Adrenal gland (tissue), 12 donors: Measurements from ENCODE around the gene JOSD1. TPM values are rescaled to one million over a fixed set of nuclear protein-coding genes. Genes with fewer than 3 reads are reported as not detected.
A peak's percentile ranks its signal among the peaks of the same experiment; 100 is the strongest.

Experiments used
- DNase-seq, 7 donors: peaks; one replicate each; pipeline ENCODE4 v3.0.0-alpha.2; 2019 to 2020
- H3K27ac ChIP-seq, 5 donors: fragments of 200-600 bp; sonication (generic) in 4 of 5; 1 replicate in 3 of 5; 2 replicates in 2 of 5; pipeline versions ENCODE4 v1.5.1 to v1.8.0; 2016 to 2020; ENCODE audit warnings: mild to moderate bottlenecking in 1 of 5
- H3K27me3 ChIP-seq: fragments of 200-600 bp; 2 replicates; pipeline ENCODE4 v1.8.0; 2021
- H3K36me3 ChIP-seq, 2 donors: fragments of 200-600 bp; replicated peaks in 1 of 2; 1 replicate in 1 of 2; 2 replicates in 1 of 2; pipeline versions ENCODE4 v1.5.1 to v1.8.0; 2018 to 2022
- H3K4me1 ChIP-seq, 2 donors: fragments of 200-600 bp; replicated peaks in 1 of 2; 1 replicate in 1 of 2; 2 replicates in 1 of 2; pipeline versions ENCODE4 v1.5.1 to v1.8.0; 2018 to 2021
- H3K4me3 ChIP-seq, 4 donors: fragments of 200-600 bp; sonication (generic) in 3 of 4; one replicate each; pipeline ENCODE4 v1.5.1; 2016 to 2018
- H3K9me3 ChIP-seq, 3 donors: fragments of 200-600 bp; sonication (generic) in 1 of 3; replicated peaks in 1 of 3; 1 replicate in 2 of 3; 2 replicates in 1 of 3; pipeline versions ENCODE4 v1.5.1 to v1.8.0; 2016 to 2021
- CTCF ChIP-seq, 6 experiments: fragments of 450-650 bp in 4 of 6; fragments of 200-600 bp in 2 of 6; sonication (generic) in 1 of 6; IDR thresholded peaks; 1 replicate in 5 of 6; 2 replicates in 1 of 6; pipeline versions ENCODE4 v1.5.1 to v1.8.0; 2016 to 2021; ENCODE audit warnings: antibody characterized with exemption in 6 of 6, mild to moderate bottlenecking in 2 of 6, moderate library complexity in 1 of 6
- POLR2A ChIP-seq, 2 donors: fragments of 450-650 bp; IDR thresholded peaks; one replicate each; pipeline ENCODE4 v1.6.1; 2017; ENCODE audit warnings: antibody characterized with exemption in 2 of 2, mild to moderate bottlenecking in 2 of 2, moderate library complexity in 1 of 2
- WGBS, 4 donors: extraction: QIAGEN DNeasy Blood & Tissue Kit in 2 of 4; methylation state at CpG; one replicate each; pipeline versions ENCODE4 v1.1.5 to v1.1.7; 2013 to 2017; 5-methylcytosine and 5-hydroxymethylcytosine counted together
- intact Hi-C, 2 donors: fragments of 100-400 bp; cut with DNase I; formaldehyde crosslinking; loops; one replicate each; pipeline versions ENCODE4 v1.14.1 to v1.15.0; 2022 to 2023
- polyA plus RNA-seq, 3 donors: library from polyadenylated mRNA; stranded (reverse); fragments of 200-250 nt in 2 of 3; fragments of 350-450 nt in 1 of 3; fragmentation: Illumina TruSeq in 1 of 3; extraction: RNeasy Lipid Tissue Mini Kit (QIAGEN cat#74804) in 1 of 3; gene quantifications; one replicate each; pipeline ENCODE4 v1.2.3, GENCODE V29; 2013 to 2014
- total RNA-seq, 9 donors: library from RNA; depleted of rRNA in 4 of 9; stranded (reverse); fragments of >200 nt in 4 of 9; fragments of 120-200 nt in 1 of 9; fragmentation: NEBNext Ultra II Directional in 1 of 9; extraction: Animal tissue kit (Norgen Biotek cat#: 25700) in 1 of 9; gene quantifications; one replicate each; pipeline versions ENCODE4 v1.1.0 to v1.2.4, GENCODE V29; 2013 to 2023
- donor health status: healthy with polysubstance abuse.
- donor health status: Bipolar disorder and iron deficiency.
- donor health status: DM: yes; HTN: yes; CAD: no.
- donor health status: DM: no; HTN: no; CAD: no.
- donor health status: DM: no; HTN: no; CAD: no.
- donor health status: DM: yes; HTN: yes; CAD: no.

The JOSD1 gene
- total and polyA plus RNA-seq, 12 donors: 14.3 to 93.4 (median 42.4) TPM

GRCh38 chr22:38728871-38729796 is 28.4 kb upstream of the JOSD1 start:
- peaks cover 13 to 29% of the 10 kb centered on the region in 2 donors for H3K4me1 ChIP-seq
- H3K9me3 ChIP-seq: no peaks in the 10 kb centered on the region
- TF ChIP-seq POLR2A (IDR thresholded peaks at IDR 0.05) (no peak), CTCF (IDR thresholded peaks at IDR 0.05) (no peak)
- H3K36me3 ChIP-seq: peaks cover 0 to 81% of the 10 kb centered on the region in 2 donors
- WGBS, 4 donors: 78 to 87% (median 83%) methylated on average over 11 to 18 of the region's 18 CpGs
- H3K27ac ChIP-seq: no peak overlapping the region
- intact Hi-C loops: no loop called here
- H3K27me3 ChIP-seq: no peaks in the 10 kb centered on the region
- DNase-seq: peak in 1 of 7 donors; percentile 18
- no peak overlapping the region for H3K4me3 ChIP-seq

GRCh38 chr22:38727530-38728451 is 27.0 kb upstream of the JOSD1 start:
- Histone ChIP-seq H3K9me3 (no peaks in the 10 kb centered on the region), H3K4me3 (no peak overlapping the region), H3K27me3 (no peaks in the 10 kb centered on the region), H3K36me3 (peaks cover 0 to 94% of the 10 kb centered on the region in 2 donors), H3K4me1 (peaks cover 0 to 15% of the 10 kb centered on the region in 2 donors), H3K27ac (peak overlapping the region in 2 of 5 donors; percentile 45 to 48)
- TF ChIP-seq POLR2A (IDR thresholded peaks at IDR 0.05) (no peak), CTCF (IDR thresholded peaks at IDR 0.05) (no peak)
- 87 to 95% (median 91%) methylated on average over 9 to 15 of the region's 15 CpGs for WGBS, 4 donors
- intact Hi-C loops: no loop called here
- peak in 1 of 7 donors; percentile 20 for DNase-seq

GRCh38 chr22:38727123-38727522 is 26.4 kb upstream of the JOSD1 start:
- Histone ChIP-seq H3K4me3 (no peak overlapping the region), H3K27me3 (no peaks in the 10 kb centered on the region), H3K27ac (no peak overlapping the region), H3K36me3 (peaks cover 0 to 97% of the 10 kb centered on the region in 2 donors), H3K9me3 (no peaks in the 10 kb centered on the region), H3K4me1 (peaks cover 0 to 15% of the 10 kb centered on the region in 2 donors)
- DNase-seq: peak in 1 of 7 donors; percentile 11
- 93 to 95% (median 94%) methylated on average over 12 of the region's 12 CpGs for WGBS, 4 donors
- TF ChIP-seq CTCF (IDR thresholded peaks at IDR 0.05) (no peak), POLR2A (IDR thresholded peaks at IDR 0.05) (no peak)
- intact Hi-C loops: no loop called here
